GM21717 (cell line): ENCODE results near the gene FN3K.
A peak's percentile ranks its signal among the peaks of the same experiment; 100 is the strongest.

Experiments
- ATAC-seq: cut with Tn5 transposase; IDR thresholded peaks from one replicate; pipeline ENCODE4 v1.9.1; 2021; ENCODE audit warnings: mild to moderate bottlenecking, moderate library complexity; ENCODE audit not compliant: unreplicated experiment

Gene FN3K

GRCh38 chr17:82734987-82735866 lies at the start of gene FN3K:
Gene FN3K, plus strand, starts transcription at chr17:82735615. Its CDS starts 22 bp downstream, at chr17:82735637.
- ATAC-seq, result no peak

- no peak for ATAC-seq
Observed at GRCh38 chr17:82686366-82687324, 48.8 kb upstream of the FN3K start.

- ATAC-seq, result no peak
Observed at GRCh38 chr17:82687375-82687861, 48.0 kb upstream of the FN3K start.

- ATAC-seq, result no peak
Observed at GRCh38 chr17:82687871-82688270, 47.5 kb upstream of the FN3K start.

GRCh38 chr17:82689077-82689476 lies 46.3 kb upstream of the FN3K start:
- ATAC-seq, result no peak

- no peak for ATAC-seq
Observed at GRCh38 chr17:82690786-82691489, 44.5 kb upstream of the FN3K start.

- no peak for ATAC-seq
Observed at GRCh38 chr17:82691714-82692113, 43.7 kb upstream of the FN3K start.

- ATAC-seq, result no peak
Observed at GRCh38 chr17:82692268-82692667, 43.1 kb upstream of the FN3K start.

- no peak for ATAC-seq
Observed at GRCh38 chr17:82693168-82693867, 42.1 kb upstream of the FN3K start.

GRCh38 chr17:82694647-82695046 lies 40.8 kb upstream of the FN3K start:
- ATAC-seq, result no peak

- ATAC-seq, result no peak
Observed at GRCh38 chr17:82696259-82696658, 39.2 kb upstream of the FN3K start.

GRCh38 chr17:82696916-82697807 lies 38.3 kb upstream of the FN3K start:
- ATAC-seq, result no peak

- ATAC-seq, result no peak
Observed at GRCh38 chr17:82697808-82698064, 37.7 kb upstream of the FN3K start.

- ATAC-seq, result peak; percentile 89
Observed at GRCh38 chr17:82698065-82698973, 37.1 kb upstream of the FN3K start, which contains the start of gene RAB40B. Gene RAB40B, minus strand, starts transcription at chr17:82698698. Its CDS starts 102 bp downstream, at chr17:82698596.

- ATAC-seq, result no peak
Observed at GRCh38 chr17:82698974-82699442, 36.4 kb upstream of the FN3K start.

GRCh38 chr17:82699551-82699950 lies 35.9 kb upstream of the FN3K start:
- ATAC-seq, result no peak

- ATAC-seq, result no peak
Observed at GRCh38 chr17:82702231-82702927, 33.0 kb upstream of the FN3K start.
